Mucosa of stomach (tissue), 1 donor: Measurements from ENCODE around the gene AGTPBP1.

ENCODE experiments used
- H3K27me3 ChIP-seq: one replicate; pipeline ENCODE4 v1.7.0; 2013; ENCODE audit warnings: mild to moderate bottlenecking, low read length; ENCODE audit not compliant: control insufficient read depth, insufficient read depth
- H3K36me3 ChIP-seq: one replicate; pipeline ENCODE4 v1.7.0; 2013; ENCODE audit warnings: low read length; ENCODE audit not compliant: control insufficient read depth, insufficient read depth
- H3K4me1 ChIP-seq: one replicate; pipeline ENCODE4 v1.7.0; 2013; ENCODE audit warnings: mild to moderate bottlenecking, low read length; ENCODE audit not compliant: control insufficient read depth, insufficient read depth
- H3K4me3 ChIP-seq: one replicate; pipeline ENCODE4 v1.7.0; 2013; ENCODE audit warnings: low read length
- H3K9ac ChIP-seq: one replicate; pipeline ENCODE4 v1.7.0; 2013; ENCODE audit warnings: mild to moderate bottlenecking, low read length, moderate library complexity
- H3K9me3 ChIP-seq: one replicate; pipeline ENCODE4 v1.7.0; 2013; ENCODE audit warnings: mild to moderate bottlenecking, low read length, moderate library complexity; ENCODE audit not compliant: control insufficient read depth
- donor health status: Pancreatic carcinoma.

Gene AGTPBP1

GRCh38 chr9:85524531-85524930 lies 217.2 kb downstream of the AGTPBP1 start:
- Histone ChIP-seq H3K9ac (no peak overlapping the region), H3K4me3 (no peak overlapping the region), H3K27me3 (peaks cover 16% of the 10 kb centered on the region), H3K4me1 (no peaks in the 10 kb centered on the region), H3K36me3 (no peaks in the 10 kb centered on the region), H3K9me3 (no peaks in the 10 kb centered on the region)

- H3K4me3 ChIP-seq, result no peak overlapping the region
- H3K9ac ChIP-seq, result no peak overlapping the region
- no peaks in the 10 kb centered on the region for H3K36me3 ChIP-seq
- H3K27me3 ChIP-seq, result peaks cover 16% of the 10 kb centered on the region
- H3K9me3 ChIP-seq, result no peaks in the 10 kb centered on the region
- no peaks in the 10 kb centered on the region for H3K4me1 ChIP-seq
Measured at GRCh38 chr9:85523202-85523601, 218.6 kb downstream of the AGTPBP1 start.

GRCh38 chr9:85522459-85523092 lies 219.2 kb downstream of the AGTPBP1 start:
- Histone ChIP-seq H3K36me3 (no peaks in the 10 kb centered on the region), H3K4me1 (no peaks in the 10 kb centered on the region), H3K9me3 (no peaks in the 10 kb centered on the region), H3K27me3 (peaks cover 16% of the 10 kb centered on the region), H3K4me3 (no peak overlapping the region), H3K9ac (no peak overlapping the region)

GRCh38 chr9:85521371-85522197 lies 220.2 kb downstream of the AGTPBP1 start:
- Histone ChIP-seq H3K36me3 (no peaks in the 10 kb centered on the region), H3K4me3 (no peak overlapping the region), H3K9ac (no peak overlapping the region), H3K27me3 (peaks cover 16% of the 10 kb centered on the region), H3K9me3 (no peaks in the 10 kb centered on the region), H3K4me1 (no peaks in the 10 kb centered on the region)

- no peaks in the 10 kb centered on the region for H3K9me3 ChIP-seq
- H3K27me3 ChIP-seq, result no peaks in the 10 kb centered on the region
- H3K4me1 ChIP-seq, result no peaks in the 10 kb centered on the region
- H3K4me3 ChIP-seq, result no peak overlapping the region
- H3K9ac ChIP-seq, result no peak overlapping the region
- no peaks in the 10 kb centered on the region for H3K36me3 ChIP-seq
Measured at GRCh38 chr9:85516976-85517637, 224.6 kb downstream of the AGTPBP1 start.

GRCh38 chr9:85516455-85516854 lies 225.3 kb downstream of the AGTPBP1 start:
- Histone ChIP-seq H3K4me3 (no peak overlapping the region), H3K36me3 (no peaks in the 10 kb centered on the region), H3K9ac (no peak overlapping the region), H3K4me1 (no peaks in the 10 kb centered on the region), H3K27me3 (no peaks in the 10 kb centered on the region), H3K9me3 (no peaks in the 10 kb centered on the region)

- Histone ChIP-seq H3K4me3 (no peak overlapping the region), H3K9ac (no peak overlapping the region), H3K27me3 (no peaks in the 10 kb centered on the region), H3K4me1 (no peaks in the 10 kb centered on the region), H3K36me3 (no peaks in the 10 kb centered on the region), H3K9me3 (no peaks in the 10 kb centered on the region)
Measured at GRCh38 chr9:85515021-85515420, 226.7 kb downstream of the AGTPBP1 start.

GRCh38 chr9:85514256-85514655 lies 227.5 kb downstream of the AGTPBP1 start:
- Histone ChIP-seq H3K4me1 (no peaks in the 10 kb centered on the region), H3K36me3 (no peaks in the 10 kb centered on the region), H3K9ac (no peak overlapping the region), H3K4me3 (no peak overlapping the region), H3K9me3 (no peaks in the 10 kb centered on the region), H3K27me3 (no peaks in the 10 kb centered on the region)

GRCh38 chr9:85511746-85512145 lies 230.0 kb downstream of the AGTPBP1 start:
- no peak overlapping the region for H3K9ac ChIP-seq
- H3K36me3 ChIP-seq, result no peaks in the 10 kb centered on the region
- no peak overlapping the region for H3K4me3 ChIP-seq
- H3K27me3 ChIP-seq, result no peaks in the 10 kb centered on the region
- no peaks in the 10 kb centered on the region for H3K4me1 ChIP-seq
- no peaks in the 10 kb centered on the region for H3K9me3 ChIP-seq

GRCh38 chr9:85510830-85511504 lies 230.8 kb downstream of the AGTPBP1 start:
- Histone ChIP-seq H3K4me1 (no peaks in the 10 kb centered on the region), H3K36me3 (no peaks in the 10 kb centered on the region), H3K9me3 (no peaks in the 10 kb centered on the region), H3K9ac (no peak overlapping the region), H3K4me3 (no peak overlapping the region), H3K27me3 (no peaks in the 10 kb centered on the region)

- Histone ChIP-seq H3K9me3 (no peaks in the 10 kb centered on the region), H3K9ac (no peak overlapping the region), H3K4me3 (no peak overlapping the region), H3K36me3 (no peaks in the 10 kb centered on the region), H3K4me1 (no peaks in the 10 kb centered on the region), H3K27me3 (no peaks in the 10 kb centered on the region)
Measured at GRCh38 chr9:85508616-85509015, 233.1 kb downstream of the AGTPBP1 start.

GRCh38 chr9:85505612-85506011 lies 236.1 kb downstream of the AGTPBP1 start:
- H3K4me1 ChIP-seq, result no peaks in the 10 kb centered on the region
- H3K27me3 ChIP-seq, result no peaks in the 10 kb centered on the region
- H3K9me3 ChIP-seq, result no peaks in the 10 kb centered on the region
- no peaks in the 10 kb centered on the region for H3K36me3 ChIP-seq
- no peak overlapping the region for H3K4me3 ChIP-seq
- no peak overlapping the region for H3K9ac ChIP-seq
